Vagina (tissue), 2 donors: Measurements from ENCODE around the gene ALDH16A1. TPM values are rescaled to one million over a fixed set of nuclear protein-coding genes. Genes with fewer than 3 reads are reported as not detected.

ENCODE experiments used
- DNase-seq, 2 donors: peaks; one replicate each; pipeline ENCODE4 v3.0.0-alpha.2; 2017; ENCODE audit errors: extremely low spot score in 2 of 2
- H3K27ac ChIP-seq: fragments of 200-600 bp; sonication (generic); one replicate; pipeline ENCODE4 v1.5.1; 2019
- H3K27me3 ChIP-seq: fragments of 200-600 bp; sonication (generic); one replicate; pipeline ENCODE4 v1.5.1; 2019
- H3K36me3 ChIP-seq, 2 donors: fragments of 200-600 bp; sonication (generic); one replicate each; pipeline ENCODE4 v1.5.1; 2017 to 2019
- H3K4me1 ChIP-seq: fragments of 200-600 bp; sonication (generic); one replicate; pipeline ENCODE4 v1.5.1; 2019
- H3K4me3 ChIP-seq, 2 donors: fragments of 200-600 bp; sonication (generic); 1 replicate in 1 of 2; 2 replicates in 1 of 2; pipeline ENCODE4 v1.5.1; 2016 to 2019
- H3K9me3 ChIP-seq: fragments of 200-600 bp; sonication (generic); one replicate; pipeline ENCODE4 v1.5.1; 2019
- POLR2A ChIP-seq, 2 donors: fragments of 450-650 bp; IDR thresholded peaks; one replicate each; pipeline ENCODE4 v1.6.1; 2017; ENCODE audit warnings: antibody characterized with exemption in 2 of 2, mild to moderate bottlenecking in 2 of 2, moderate library complexity in 2 of 2
- POLR2AphosphoS5 ChIP-seq, 2 donors: sonication (generic); formaldehyde crosslinking; IDR thresholded peaks; one replicate each; pipeline ENCODE4 v1.9.0; 2017; ENCODE audit warnings: antibody characterized with exemption in 2 of 2, mild to moderate bottlenecking in 2 of 2, low read depth in 1 of 2; ENCODE audit not compliant: insufficient read depth in 1 of 2
- intact Hi-C: fragments of 100-400 bp; cut with DNase I; formaldehyde crosslinking; loops from one replicate; pipeline ENCODE4 v1.15.1; 2023
- total RNA-seq: library from RNA; depleted of rRNA; stranded (reverse); fragments of >200 nt; gene quantifications from one replicate; pipeline ENCODE4 v1.2.3, GENCODE V29; 2016
- TF ChIP-seq, protein P1 (sequence below), 3 experiments: fragments of 450-650 bp in 2 of 3; fragments of 200-600 bp in 1 of 3; sonication (generic) in 1 of 3; IDR thresholded peaks; one replicate each; pipeline ENCODE4 v1.5.1; 2017 to 2019; ENCODE audit warnings: antibody characterized with exemption in 3 of 3, mild to moderate bottlenecking in 2 of 3, moderate library complexity in 2 of 3

Gene ALDH16A1
- total RNA-seq, 1 donor from 2014 or later: 29.5 TPM

DNA sequence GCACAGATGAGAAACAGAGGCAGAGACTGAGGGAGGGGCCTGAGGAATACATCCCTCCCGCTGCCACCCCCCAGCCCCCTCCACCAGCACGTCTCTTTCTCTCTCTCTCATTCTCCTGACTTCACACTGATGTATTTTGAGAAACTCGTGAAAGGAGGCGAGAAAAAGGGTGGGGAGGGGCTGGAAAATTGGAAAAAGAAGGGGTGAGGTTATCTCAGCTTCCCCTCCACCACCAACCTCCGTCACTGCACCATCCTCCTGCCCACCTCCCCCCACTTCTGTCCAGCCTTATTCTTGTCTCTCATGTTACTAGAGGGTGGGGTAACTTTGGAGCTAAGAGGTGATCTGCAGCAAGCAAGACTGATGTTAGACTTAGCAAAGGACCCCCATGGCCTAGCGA is 13.2 kb upstream of the ALDH16A1 start:
- no peaks in the 10 kb centered on the region for H3K9me3 ChIP-seq
- H3K4me3 ChIP-seq: no peak overlapping the region
- TF ChIP-seq, protein P1, sequence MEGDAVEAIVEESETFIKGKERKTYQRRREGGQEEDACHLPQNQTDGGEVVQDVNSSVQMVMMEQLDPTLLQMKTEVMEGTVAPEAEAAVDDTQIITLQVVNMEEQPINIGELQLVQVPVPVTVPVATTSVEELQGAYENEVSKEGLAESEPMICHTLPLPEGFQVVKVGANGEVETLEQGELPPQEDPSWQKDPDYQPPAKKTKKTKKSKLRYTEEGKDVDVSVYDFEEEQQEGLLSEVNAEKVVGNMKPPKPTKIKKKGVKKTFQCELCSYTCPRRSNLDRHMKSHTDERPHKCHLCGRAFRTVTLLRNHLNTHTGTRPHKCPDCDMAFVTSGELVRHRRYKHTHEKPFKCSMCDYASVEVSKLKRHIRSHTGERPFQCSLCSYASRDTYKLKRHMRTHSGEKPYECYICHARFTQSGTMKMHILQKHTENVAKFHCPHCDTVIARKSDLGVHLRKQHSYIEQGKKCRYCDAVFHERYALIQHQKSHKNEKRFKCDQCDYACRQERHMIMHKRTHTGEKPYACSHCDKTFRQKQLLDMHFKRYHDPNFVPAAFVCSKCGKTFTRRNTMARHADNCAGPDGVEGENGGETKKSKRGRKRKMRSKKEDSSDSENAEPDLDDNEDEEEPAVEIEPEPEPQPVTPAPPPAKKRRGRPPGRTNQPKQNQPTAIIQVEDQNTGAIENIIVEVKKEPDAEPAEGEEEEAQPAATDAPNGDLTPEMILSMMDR (IDR thresholded peaks at IDR 0.05): no peak
- TF ChIP-seq POLR2A (IDR thresholded peaks at IDR 0.05) (no peak), POLR2AphosphoS5 (IDR thresholded peaks at IDR 0.05; ENCODE audit: insufficient read depth in 1 of 2, low read depth in 1 of 2) (no peak)
- DNase-seq: no peak
- intact Hi-C loops: loop anchor here (5.0 to 10.0 kb wide), 3 partner anchors 48 to 215 kb away; partner anchors contain the start of genes DKKL1 and TEAD2
- H3K27ac ChIP-seq: no peak overlapping the region
- H3K4me1 ChIP-seq: peaks cover 22% of the 10 kb centered on the region
- H3K27me3 ChIP-seq: no peaks in the 10 kb centered on the region
- no peaks in the 10 kb centered on the region for H3K36me3 ChIP-seq

DNA sequence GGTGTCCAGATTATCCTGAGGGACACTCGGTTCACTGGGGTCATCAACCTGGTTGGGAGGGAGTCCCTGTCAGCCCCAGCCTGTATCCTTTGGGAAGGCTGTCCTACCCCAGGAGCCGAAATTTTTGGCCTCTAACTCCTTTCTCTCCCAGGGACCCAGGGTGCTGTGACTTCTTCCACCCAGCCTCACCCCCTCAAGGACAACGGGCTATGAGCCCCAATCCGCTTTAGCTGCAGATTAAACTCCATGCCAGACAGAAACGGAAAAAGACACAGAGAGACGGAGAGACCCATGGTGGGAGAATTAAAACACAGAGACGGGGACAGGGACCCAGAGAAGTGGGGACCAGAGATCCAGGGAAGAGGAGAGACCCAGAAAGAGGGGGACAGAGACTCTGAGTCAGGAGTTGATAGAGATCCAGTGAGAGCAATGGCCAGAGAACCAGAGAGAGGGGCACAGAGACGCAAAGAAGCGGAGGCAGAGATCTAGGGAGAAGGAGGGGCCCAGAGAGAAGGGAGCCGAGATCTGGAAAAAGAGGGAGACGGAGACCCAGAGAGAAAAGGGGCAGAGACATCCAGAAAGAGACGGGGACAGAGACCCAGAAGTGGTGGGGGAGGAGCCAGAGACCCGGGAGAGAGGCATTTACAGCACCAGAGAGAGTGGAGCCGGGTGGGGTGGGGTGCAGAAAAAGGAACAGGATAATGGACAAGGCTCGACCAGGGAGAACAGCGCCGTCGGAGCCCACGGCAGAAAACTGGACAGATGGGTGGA is 12.4 kb upstream of the ALDH16A1 start:
- Histone ChIP-seq H3K9me3 (no peaks in the 10 kb centered on the region), H3K27me3 (no peaks in the 10 kb centered on the region), H3K4me3 (peak overlapping the region; percentile 40 to 70), H3K4me1 (peaks cover 22% of the 10 kb centered on the region), H3K36me3 (no peaks in the 10 kb centered on the region), H3K27ac (no peak overlapping the region)
- intact Hi-C loops: loop anchor here (10.0 kb wide), 2 partner anchors 76 to 216 kb away; partner anchors contain the start of genes DKKL1 and TEAD2
- DNase-seq: no peak
- TF ChIP-seq POLR2AphosphoS5 (IDR thresholded peaks at IDR 0.05; ENCODE audit: insufficient read depth in 1 of 2, low read depth in 1 of 2): no peak

DNA sequence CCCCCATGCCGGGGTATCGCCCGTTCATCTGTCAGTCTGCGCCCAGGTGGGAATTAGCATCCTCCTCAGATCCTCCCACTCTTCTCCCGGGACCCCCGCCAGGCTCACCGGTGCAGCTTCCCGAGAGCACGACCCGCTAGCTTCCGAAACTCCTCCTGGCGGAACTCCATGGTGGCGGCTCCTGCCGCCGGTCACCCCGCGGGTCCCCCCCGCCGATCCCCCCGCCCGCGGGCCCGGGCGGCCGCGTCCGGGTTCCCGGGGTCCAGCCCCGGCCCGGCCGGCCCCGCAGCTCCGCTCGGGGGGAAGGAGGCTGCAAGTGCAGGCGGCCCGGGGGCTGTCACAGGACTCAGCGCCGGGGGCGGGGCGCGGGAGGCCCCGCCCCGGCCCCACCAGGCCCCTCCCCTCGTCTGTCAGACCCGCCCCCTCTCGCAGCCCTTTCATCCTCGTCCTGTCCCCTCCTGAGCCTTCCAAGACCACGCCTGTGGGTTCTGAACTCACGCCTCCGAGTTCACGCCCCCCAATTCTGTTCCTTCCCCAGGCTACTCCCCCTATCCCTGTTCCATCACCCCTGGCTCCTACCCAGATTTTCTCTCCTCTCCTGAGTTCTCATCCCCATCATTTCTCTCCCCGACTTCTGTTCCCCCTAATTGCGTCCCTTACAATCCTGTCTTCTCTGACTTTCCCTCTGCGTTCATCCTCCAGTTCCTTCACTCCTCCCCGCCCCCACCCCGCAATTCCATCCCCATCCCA is 11.6 kb upstream of the ALDH16A1 start, which contains the start of gene SLC17A7:
SLC17A7 (minus strand) TSS at position 318 of the 750 bp plus-strand sequence; CDS start at position 170, 148 bp downstream.
- Histone ChIP-seq H3K4me1 (peaks cover 22% of the 10 kb centered on the region), H3K27me3 (no peaks in the 10 kb centered on the region), H3K27ac (peak within 1 kb of the TSS; percentile 83), H3K4me3 (peak within 1 kb of the TSS; percentile 70 to 90), H3K9me3 (no peaks in the 10 kb centered on the region), H3K36me3 (no peaks in the 10 kb centered on the region)
- no peak for DNase-seq
- intact Hi-C loops: loop anchor here (10.0 kb wide), 2 partner anchors 77 to 217 kb away; partner anchors contain the start of genes DKKL1 and TEAD2
- TF ChIP-seq POLR2A (IDR thresholded peaks at IDR 0.05) (no peak), POLR2AphosphoS5 (IDR thresholded peaks at IDR 0.05; ENCODE audit: insufficient read depth in 1 of 2, low read depth in 1 of 2) (no peak)
- TF ChIP-seq, protein P1 (IDR thresholded peaks at IDR 0.05): no peak

DNA sequence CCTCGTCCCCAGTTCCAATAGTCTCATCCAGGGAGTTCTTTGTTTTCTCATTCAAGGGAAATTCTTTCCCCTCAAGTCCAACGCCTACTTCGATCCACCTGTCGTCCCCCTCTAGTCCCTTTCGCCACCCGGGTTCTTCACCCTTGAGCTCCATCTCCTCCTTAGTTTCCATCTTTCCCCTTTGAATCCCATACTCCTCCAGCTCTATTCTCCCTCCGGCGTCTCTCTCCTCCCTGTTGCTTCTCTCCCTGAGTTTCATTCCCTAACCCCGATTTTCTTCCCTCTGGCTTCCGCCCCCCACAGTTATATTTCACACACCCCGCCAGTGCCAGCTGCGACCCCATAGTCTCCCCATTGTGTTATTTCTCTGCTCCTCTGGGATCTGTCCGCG is 11.1 kb upstream of the ALDH16A1 start:
- TF ChIP-seq POLR2AphosphoS5 (IDR thresholded peaks at IDR 0.05; ENCODE audit: insufficient read depth in 1 of 2, low read depth in 1 of 2) (no peak), POLR2A (IDR thresholded peaks at IDR 0.05) (no peak)
- TF ChIP-seq, protein P1 (IDR thresholded peaks at IDR 0.05): no peak
- Histone ChIP-seq H3K4me3 (peak overlapping the region; percentile 70 to 90), H3K36me3 (no peaks in the 10 kb centered on the region), H3K9me3 (no peaks in the 10 kb centered on the region), H3K27ac (peak overlapping the region; percentile 83), H3K4me1 (peaks cover 22% of the 10 kb centered on the region), H3K27me3 (no peaks in the 10 kb centered on the region)
- intact Hi-C loops: loop anchor here (10.0 kb wide), 2 partner anchors 77 to 217 kb away; partner anchors contain the start of genes DKKL1 and TEAD2
- no peak for DNase-seq

DNA sequence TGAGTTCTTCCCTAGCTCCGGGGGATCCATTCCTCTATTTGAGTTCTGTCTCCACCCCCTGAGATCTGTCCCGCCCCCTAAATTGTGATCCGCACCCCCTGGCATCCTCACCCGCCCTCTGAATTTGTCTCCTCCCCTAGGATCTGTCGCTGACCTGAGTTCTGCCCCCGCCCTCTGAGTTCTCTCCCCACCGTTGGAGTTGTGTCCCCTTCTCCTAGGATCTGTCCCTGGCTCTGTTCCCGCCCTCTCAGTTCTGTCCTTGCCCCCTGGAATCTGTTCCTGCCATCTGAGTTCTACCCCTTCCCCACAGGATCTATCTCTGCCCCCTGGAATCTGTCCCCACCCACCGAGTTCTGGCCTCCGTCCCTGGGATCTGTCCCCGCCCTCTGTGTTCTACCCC is 10.7 kb upstream of the ALDH16A1 start:
- H3K27me3 ChIP-seq: no peaks in the 10 kb centered on the region
- TF ChIP-seq POLR2AphosphoS5 (IDR thresholded peaks at IDR 0.05; ENCODE audit: insufficient read depth in 1 of 2, low read depth in 1 of 2) (no peak), POLR2A (IDR thresholded peaks at IDR 0.05) (no peak)
- TF ChIP-seq, protein P1 (IDR thresholded peaks at IDR 0.05): no peak
- no peaks in the 10 kb centered on the region for H3K36me3 ChIP-seq
- H3K27ac ChIP-seq: peak overlapping the region; percentile 83
- peaks cover 26% of the 10 kb centered on the region for H3K4me1 ChIP-seq
- intact Hi-C loops: loop anchor here (10.0 kb wide), 2 partner anchors 78 to 218 kb away; partner anchors contain the start of genes DKKL1 and TEAD2
- H3K9me3 ChIP-seq: no peaks in the 10 kb centered on the region
- H3K4me3 ChIP-seq: peak overlapping the region; percentile 70 to 90
- DNase-seq: no peak
